ENCODE results near the gene POLRMT.

Gene POLRMT

DNA sequence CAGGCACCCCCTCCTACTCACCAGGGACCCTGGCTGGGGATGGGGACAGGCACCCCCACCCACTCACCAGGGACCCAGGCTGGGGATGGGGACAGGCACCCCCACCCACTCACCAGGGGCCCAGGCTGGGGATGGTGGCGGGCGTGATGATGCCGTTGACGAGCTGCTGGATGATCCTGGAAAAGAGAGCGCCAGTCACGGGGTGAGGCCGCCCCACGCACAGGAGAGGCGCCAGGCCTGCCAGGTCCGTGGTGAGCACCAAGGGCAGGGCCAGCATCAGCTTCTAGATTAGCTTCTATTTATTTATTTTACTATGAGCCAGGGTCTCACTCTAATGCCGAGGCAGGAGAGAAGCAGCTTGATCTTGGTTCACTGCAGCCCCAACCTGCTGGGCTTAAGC lies 16.8 kb upstream of the POLRMT start (continued):
- TF ChIP-seq RARB (CRISPR knock-in tag; IDR thresholded peaks at IDR 0.05) = no peak
- TF ChIP-seq, protein P1, sequence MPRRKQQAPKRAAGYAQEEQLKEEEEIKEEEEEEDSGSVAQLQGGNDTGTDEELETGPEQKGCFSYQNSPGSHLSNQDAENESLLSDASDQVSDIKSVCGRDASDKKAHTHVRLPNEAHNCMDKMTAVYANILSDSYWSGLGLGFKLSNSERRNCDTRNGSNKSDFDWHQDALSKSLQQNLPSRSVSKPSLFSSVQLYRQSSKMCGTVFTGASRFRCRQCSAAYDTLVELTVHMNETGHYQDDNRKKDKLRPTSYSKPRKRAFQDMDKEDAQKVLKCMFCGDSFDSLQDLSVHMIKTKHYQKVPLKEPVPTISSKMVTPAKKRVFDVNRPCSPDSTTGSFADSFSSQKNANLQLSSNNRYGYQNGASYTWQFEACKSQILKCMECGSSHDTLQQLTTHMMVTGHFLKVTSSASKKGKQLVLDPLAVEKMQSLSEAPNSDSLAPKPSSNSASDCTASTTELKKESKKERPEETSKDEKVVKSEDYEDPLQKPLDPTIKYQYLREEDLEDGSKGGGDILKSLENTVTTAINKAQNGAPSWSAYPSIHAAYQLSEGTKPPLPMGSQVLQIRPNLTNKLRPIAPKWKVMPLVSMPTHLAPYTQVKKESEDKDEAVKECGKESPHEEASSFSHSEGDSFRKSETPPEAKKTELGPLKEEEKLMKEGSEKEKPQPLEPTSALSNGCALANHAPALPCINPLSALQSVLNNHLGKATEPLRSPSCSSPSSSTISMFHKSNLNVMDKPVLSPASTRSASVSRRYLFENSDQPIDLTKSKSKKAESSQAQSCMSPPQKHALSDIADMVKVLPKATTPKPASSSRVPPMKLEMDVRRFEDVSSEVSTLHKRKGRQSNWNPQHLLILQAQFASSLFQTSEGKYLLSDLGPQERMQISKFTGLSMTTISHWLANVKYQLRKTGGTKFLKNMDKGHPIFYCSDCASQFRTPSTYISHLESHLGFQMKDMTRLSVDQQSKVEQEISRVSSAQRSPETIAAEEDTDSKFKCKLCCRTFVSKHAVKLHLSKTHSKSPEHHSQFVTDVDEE (CRISPR knock-in tag; IDR thresholded peaks at IDR 0.05) = no peak

DNA sequence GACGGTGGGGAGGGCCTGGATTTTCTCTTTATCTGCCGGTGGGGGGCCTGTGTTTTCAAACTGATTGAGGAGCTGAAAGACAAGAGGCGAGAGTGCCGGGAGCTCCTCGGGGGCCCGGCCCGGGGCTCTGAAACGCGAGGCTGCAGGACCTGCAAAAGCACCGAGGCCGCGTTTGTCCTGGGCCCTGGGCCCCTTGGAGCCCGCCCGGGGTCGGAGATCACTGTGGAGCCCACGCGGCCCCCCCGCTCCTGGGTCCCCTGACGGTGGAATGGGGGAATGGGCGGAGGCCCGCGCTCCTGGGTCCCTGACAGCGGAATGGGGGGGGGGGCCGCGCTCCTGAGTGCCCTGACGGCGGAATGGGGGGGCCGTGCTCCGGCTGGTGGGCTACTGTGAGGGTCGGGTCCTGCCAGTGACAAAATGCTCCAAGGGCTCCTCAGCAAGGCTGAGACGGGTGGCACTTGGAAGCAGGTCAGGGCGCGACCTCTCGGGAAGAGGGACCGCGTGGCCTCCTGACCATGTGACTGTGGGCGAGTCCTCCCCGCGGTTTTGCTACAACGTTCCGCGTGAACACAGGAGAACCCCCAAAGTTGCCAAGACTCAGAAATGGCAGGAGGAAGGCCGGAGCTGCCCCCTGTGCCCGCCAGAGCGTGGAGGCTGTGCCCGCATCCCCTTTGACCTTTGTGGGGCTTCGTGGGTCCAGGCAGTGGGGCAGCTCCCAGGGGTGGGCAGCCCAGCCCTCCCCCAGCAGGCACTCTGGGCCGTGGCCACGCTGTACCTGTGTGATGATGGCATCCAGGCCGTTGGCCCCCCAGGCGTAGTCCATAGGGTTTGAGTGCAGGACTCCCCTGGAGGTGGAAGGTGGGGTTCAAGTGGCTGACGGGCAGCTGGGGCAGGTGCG lies 15.8 kb upstream of the POLRMT start:
- TF ChIP-seq ZNF565 (CRISPR knock-in tag; conservative IDR thresholded peaks at IDR 0.05; ENCODE audit: low read depth) (no peak), CSDC2 (CRISPR knock-in tag; IDR thresholded peaks at IDR 0.05) (no peak), ARNTL (CRISPR knock-in tag; IDR thresholded peaks at IDR 0.05; ENCODE audit: borderline replicate concordance, low read depth) (no peak), TCF4 (CRISPR knock-in tag; IDR thresholded peaks at IDR 0.05; ENCODE audit: borderline replicate concordance) (no peak), GLIS3 (CRISPR knock-in tag; IDR thresholded peaks at IDR 0.05) (no peak), ZNF70 (CRISPR knock-in tag; IDR thresholded peaks at IDR 0.05) (no peak), OSR1 (CRISPR knock-in tag; IDR thresholded peaks at IDR 0.05) (no peak), ZNF8 (CRISPR knock-in tag; IDR thresholded peaks at IDR 0.05) (no peak), ISL1 (CRISPR knock-in tag; IDR thresholded peaks at IDR 0.05) (no peak), TOX (CRISPR knock-in tag; IDR thresholded peaks at IDR 0.05; ENCODE audit: borderline replicate concordance) (no peak), ESRRG (CRISPR knock-in tag; IDR thresholded peaks at IDR 0.05) (no peak), BACH2 (CRISPR knock-in tag; IDR thresholded peaks at IDR 0.05; ENCODE audit: borderline replicate concordance) (no peak)
- TF ChIP-seq, protein P1 (CRISPR knock-in tag; IDR thresholded peaks at IDR 0.05) = no peak
- TF ChIP-seq, protein P2, sequence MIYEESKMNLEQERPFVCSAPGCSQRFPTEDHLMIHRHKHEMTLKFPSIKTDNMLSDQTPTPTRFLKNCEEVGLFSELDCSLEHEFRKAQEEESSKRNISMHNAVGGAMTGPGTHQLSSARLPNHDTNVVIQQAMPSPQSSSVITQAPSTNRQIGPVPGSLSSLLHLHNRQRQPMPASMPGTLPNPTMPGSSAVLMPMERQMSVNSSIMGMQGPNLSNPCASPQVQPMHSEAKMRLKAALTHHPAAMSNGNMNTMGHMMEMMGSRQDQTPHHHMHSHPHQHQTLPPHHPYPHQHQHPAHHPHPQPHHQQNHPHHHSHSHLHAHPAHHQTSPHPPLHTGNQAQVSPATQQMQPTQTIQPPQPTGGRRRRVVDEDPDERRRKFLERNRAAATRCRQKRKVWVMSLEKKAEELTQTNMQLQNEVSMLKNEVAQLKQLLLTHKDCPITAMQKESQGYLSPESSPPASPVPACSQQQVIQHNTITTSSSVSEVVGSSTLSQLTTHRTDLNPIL (CRISPR knock-in tag; IDR thresholded peaks at IDR 0.05; ENCODE audit: low read depth) = no peak
- TF ChIP-seq, protein P3, sequence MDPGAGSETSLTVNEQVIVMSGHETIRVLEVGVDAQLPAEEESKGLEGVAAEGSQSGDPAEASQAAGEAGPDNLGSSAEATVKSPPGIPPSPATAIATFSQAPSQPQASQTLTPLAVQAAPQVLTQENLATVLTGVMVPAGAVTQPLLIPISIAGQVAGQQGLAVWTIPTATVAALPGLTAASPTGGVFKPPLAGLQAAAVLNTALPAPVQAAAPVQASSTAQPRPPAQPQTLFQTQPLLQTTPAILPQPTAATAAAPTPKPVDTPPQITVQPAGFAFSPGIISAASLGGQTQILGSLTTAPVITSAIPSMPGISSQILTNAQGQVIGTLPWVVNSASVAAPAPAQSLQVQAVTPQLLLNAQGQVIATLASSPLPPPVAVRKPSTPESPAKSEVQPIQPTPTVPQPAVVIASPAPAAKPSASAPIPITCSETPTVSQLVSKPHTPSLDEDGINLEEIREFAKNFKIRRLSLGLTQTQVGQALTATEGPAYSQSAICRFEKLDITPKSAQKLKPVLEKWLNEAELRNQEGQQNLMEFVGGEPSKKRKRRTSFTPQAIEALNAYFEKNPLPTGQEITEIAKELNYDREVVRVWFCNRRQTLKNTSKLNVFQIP (CRISPR knock-in tag; IDR thresholded peaks at IDR 0.05; ENCODE audit: borderline replicate concordance, low read depth) = no peak
- TF ChIP-seq, protein P4, sequence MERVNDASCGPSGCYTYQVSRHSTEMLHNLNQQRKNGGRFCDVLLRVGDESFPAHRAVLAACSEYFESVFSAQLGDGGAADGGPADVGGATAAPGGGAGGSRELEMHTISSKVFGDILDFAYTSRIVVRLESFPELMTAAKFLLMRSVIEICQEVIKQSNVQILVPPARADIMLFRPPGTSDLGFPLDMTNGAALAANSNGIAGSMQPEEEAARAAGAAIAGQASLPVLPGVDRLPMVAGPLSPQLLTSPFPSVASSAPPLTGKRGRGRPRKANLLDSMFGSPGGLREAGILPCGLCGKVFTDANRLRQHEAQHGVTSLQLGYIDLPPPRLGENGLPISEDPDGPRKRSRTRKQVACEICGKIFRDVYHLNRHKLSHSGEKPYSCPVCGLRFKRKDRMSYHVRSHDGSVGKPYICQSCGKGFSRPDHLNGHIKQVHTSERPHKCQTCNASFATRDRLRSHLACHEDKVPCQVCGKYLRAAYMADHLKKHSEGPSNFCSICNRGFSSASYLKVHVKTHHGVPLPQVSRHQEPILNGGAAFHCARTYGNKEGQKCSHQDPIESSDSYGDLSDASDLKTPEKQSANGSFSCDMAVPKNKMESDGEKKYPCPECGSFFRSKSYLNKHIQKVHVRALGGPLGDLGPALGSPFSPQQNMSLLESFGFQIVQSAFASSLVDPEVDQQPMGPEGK (CRISPR knock-in tag; IDR thresholded peaks at IDR 0.05; ENCODE audit: borderline replicate concordance) = no peak
- no peak for ATAC-seq

DNA sequence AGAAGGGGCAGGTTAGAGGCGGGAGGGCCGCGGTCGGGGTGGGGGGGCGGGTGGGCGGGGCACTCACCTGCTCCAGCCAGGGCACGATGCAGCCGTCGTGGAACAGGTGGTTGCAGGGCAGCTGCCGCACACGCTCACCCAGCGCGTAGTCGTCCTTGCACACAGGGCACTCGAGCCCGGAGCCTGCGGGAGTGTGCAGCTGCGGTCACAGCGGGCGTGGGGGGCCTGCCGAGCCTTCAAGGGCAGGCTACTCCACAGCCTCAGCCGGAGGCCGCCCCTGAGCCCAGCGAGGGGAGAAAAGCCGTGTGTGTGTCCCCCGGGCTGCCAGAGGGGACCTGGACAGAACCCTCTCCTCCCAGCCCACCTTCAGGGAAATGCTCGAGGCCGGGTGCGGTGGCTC lies 15.0 kb upstream of the POLRMT start:
- no peak for ATAC-seq
- TF ChIP-seq ESRRG (CRISPR knock-in tag; IDR thresholded peaks at IDR 0.05) = no peak
- no peak for TF ChIP-seq ZNF565 (CRISPR knock-in tag; conservative IDR thresholded peaks at IDR 0.05; ENCODE audit: low read depth)
- no peak for TF ChIP-seq OSR1 (CRISPR knock-in tag; IDR thresholded peaks at IDR 0.05)
- no peak for TF ChIP-seq TCF4 (CRISPR knock-in tag; IDR thresholded peaks at IDR 0.05; ENCODE audit: borderline replicate concordance)
- TF ChIP-seq ZNF70 (CRISPR knock-in tag; IDR thresholded peaks at IDR 0.05) = no peak
- no peak for TF ChIP-seq ARNTL (CRISPR knock-in tag; IDR thresholded peaks at IDR 0.05; ENCODE audit: borderline replicate concordance, low read depth)
- TF ChIP-seq GLIS3 (CRISPR knock-in tag; IDR thresholded peaks at IDR 0.05) = no peak
- TF ChIP-seq ISL1 (CRISPR knock-in tag; IDR thresholded peaks at IDR 0.05) = no peak
- TF ChIP-seq, protein P4 (CRISPR knock-in tag; IDR thresholded peaks at IDR 0.05; ENCODE audit: borderline replicate concordance) = no peak
- TF ChIP-seq, protein P5, sequence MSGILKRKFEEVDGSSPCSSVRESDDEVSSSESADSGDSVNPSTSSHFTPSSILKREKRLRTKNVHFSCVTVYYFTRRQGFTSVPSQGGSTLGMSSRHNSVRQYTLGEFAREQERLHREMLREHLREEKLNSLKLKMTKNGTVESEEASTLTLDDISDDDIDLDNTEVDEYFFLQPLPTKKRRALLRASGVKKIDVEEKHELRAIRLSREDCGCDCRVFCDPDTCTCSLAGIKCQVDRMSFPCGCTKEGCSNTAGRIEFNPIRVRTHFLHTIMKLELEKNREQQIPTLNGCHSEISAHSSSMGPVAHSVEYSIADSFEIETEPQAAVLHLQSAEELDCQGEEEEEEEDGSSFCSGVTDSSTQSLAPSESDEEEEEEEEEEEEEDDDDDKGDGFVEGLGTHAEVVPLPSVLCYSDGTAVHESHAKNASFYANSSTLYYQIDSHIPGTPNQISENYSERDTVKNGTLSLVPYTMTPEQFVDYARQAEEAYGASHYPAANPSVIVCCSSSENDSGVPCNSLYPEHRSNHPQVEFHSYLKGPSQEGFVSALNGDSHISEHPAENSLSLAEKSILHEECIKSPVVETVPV (CRISPR knock-in tag; IDR thresholded peaks at IDR 0.05) = no peak
- TF ChIP-seq, protein P2 (CRISPR knock-in tag; IDR thresholded peaks at IDR 0.05; ENCODE audit: low read depth) = no peak
- TF ChIP-seq CSDC2 (CRISPR knock-in tag; IDR thresholded peaks at IDR 0.05) = no peak
- TF ChIP-seq SNAI2 (CRISPR knock-in tag; IDR thresholded peaks at IDR 0.05) = no peak

Measured in SK-N-SH treated with all-trans-retinoic acid at 6 μM for 48 hours (cell line).